Mesothelial cell of epicardium (in vitro differentiated cells): ENCODE measurements around the gene DTNB. TPM values are rescaled to one million over a fixed set of nuclear protein-coding genes. Genes with fewer than 3 reads are reported as not detected.
A peak's percentile ranks its signal among the peaks of the same experiment; 100 is the strongest.

Experiments used
- DNase-seq, 2 experiments: peaks; one replicate each; pipeline ENCODE4 v3.0.0; 2021; ENCODE audit warnings: low spot score in 2 of 2; ENCODE audit not compliant: unreplicated experiment in 2 of 2
- H3K27ac Mint-ChIP-seq: 2 replicates; pipeline ENCODE4 v1.8.0; 2021; ENCODE audit warnings: mixed read lengths
- H3K27me3 Mint-ChIP-seq: 2 replicates; pipeline ENCODE4 v1.8.0; 2021; ENCODE audit warnings: low read depth, mixed read lengths
- H3K36me3 Mint-ChIP-seq: 2 replicates; pipeline ENCODE4 v1.8.0; 2021; ENCODE audit warnings: mixed read lengths
- H3K4me1 Mint-ChIP-seq: 2 replicates; pipeline ENCODE4 v1.8.0; 2021; ENCODE audit warnings: mixed read lengths
- H3K4me3 Mint-ChIP-seq: 2 replicates; pipeline ENCODE4 v1.8.0; 2021; ENCODE audit warnings: mild to moderate bottlenecking, moderate library complexity, mixed read lengths
- H3K9me3 Mint-ChIP-seq: 2 replicates; pipeline ENCODE4 v1.8.0; 2021; ENCODE audit warnings: mixed read lengths
- total RNA-seq: library from RNA; stranded (reverse); gene quantifications from 3 replicates; pipeline ENCODE4 v1.2.1, GENCODE V29; 2021
- TF ChIP-seq, protein P1 (sequence below): fragments of 200-600 bp; sonication (generic); IDR thresholded peaks from one replicate; pipeline ENCODE4 v1.5.0; 2021; ENCODE audit warnings: antibody characterized with exemption; ENCODE audit not compliant: unreplicated experiment

DTNB gene
- total RNA-seq, 1 donor from 2014 or later = 36.3 TPM

DNA sequence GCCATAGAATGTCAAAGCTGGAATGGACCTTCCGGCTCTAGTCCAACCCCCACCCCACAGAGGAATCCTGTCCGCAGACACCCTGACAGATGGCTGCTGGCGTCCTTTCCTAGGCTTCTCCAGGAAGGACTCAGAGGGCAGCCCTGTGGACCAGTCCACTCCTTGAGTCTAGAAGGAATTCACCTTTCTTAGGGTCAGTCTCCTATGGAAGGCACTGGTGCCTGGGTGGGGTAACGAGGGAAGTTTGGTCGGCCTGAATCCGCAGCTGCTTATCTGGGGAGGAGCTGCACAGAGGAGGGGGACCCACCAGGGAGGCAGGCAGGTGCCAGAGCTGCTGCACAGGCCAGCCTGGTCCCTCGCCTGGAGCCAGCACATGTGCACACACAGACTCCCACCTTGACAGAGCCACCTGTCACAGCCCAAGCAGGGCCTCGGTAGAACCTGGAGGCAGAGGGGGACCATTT, 334.1 kb downstream of the DTNB start:
- TF ChIP-seq, protein P1, sequence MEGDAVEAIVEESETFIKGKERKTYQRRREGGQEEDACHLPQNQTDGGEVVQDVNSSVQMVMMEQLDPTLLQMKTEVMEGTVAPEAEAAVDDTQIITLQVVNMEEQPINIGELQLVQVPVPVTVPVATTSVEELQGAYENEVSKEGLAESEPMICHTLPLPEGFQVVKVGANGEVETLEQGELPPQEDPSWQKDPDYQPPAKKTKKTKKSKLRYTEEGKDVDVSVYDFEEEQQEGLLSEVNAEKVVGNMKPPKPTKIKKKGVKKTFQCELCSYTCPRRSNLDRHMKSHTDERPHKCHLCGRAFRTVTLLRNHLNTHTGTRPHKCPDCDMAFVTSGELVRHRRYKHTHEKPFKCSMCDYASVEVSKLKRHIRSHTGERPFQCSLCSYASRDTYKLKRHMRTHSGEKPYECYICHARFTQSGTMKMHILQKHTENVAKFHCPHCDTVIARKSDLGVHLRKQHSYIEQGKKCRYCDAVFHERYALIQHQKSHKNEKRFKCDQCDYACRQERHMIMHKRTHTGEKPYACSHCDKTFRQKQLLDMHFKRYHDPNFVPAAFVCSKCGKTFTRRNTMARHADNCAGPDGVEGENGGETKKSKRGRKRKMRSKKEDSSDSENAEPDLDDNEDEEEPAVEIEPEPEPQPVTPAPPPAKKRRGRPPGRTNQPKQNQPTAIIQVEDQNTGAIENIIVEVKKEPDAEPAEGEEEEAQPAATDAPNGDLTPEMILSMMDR = no peak
- peaks cover 3% of the 10 kb centered on the region for H3K36me3 Mint-ChIP-seq
- H3K27ac Mint-ChIP-seq = peak overlapping the region; percentile 70
- H3K4me3 Mint-ChIP-seq = peak overlapping the region; percentile 73
- H3K27me3 Mint-ChIP-seq = no peaks in the 10 kb centered on the region
- DNase-seq = no peak
- H3K9me3 Mint-ChIP-seq = no peaks in the 10 kb centered on the region
- H3K4me1 Mint-ChIP-seq = peaks cover 42% of the 10 kb centered on the region

DNA sequence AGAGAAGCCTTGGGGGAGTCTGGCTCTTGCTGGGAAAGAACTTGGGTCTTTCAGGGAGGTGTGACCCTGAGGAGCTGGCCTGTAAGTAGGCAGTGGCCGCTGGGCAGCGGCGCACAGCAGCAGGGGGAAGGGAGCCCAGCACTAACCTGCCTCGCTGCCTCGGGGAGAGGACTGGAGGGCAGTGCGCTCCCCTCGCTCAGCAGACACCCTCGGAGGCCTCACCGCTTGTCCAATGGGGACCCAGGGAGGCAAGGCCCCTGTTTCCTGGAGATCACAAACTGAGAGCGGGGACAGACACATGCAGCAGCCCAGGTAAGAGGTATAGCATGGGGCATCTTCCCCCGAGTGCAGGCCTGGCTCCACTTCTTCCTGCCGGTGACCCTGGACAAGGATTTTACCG, 335.0 kb downstream of the DTNB start:
- DNase-seq = no peak
- no peaks in the 10 kb centered on the region for H3K9me3 Mint-ChIP-seq
- H3K27me3 Mint-ChIP-seq = no peaks in the 10 kb centered on the region
- peaks cover 3% of the 10 kb centered on the region for H3K36me3 Mint-ChIP-seq
- H3K4me1 Mint-ChIP-seq = peaks cover 44% of the 10 kb centered on the region
- peak overlapping the region; percentile 16 for H3K27ac Mint-ChIP-seq
- TF ChIP-seq, protein P1 = no peak
- H3K4me3 Mint-ChIP-seq = no peak overlapping the region

DNA sequence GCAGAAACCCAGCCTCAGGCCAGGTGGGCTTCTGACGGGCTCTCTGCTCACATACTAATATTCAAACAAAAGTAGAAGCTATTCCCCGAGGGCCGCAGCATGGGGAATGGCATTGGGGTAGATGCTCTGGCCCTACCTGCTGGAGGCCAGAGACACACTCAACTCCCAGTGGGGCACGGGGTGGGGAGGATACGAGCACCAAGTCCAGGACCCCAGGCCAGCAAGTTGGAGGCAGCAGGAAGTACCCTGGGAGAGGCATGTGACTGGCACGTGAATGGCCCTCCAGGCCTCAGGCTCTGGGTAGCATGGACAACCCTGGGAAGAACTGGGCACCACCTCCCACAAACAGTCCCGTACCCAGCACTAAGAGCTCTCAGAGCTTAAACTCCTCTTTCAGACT, 335.5 kb downstream of the DTNB start:
- peaks cover 44% of the 10 kb centered on the region for H3K4me1 Mint-ChIP-seq

DNA sequence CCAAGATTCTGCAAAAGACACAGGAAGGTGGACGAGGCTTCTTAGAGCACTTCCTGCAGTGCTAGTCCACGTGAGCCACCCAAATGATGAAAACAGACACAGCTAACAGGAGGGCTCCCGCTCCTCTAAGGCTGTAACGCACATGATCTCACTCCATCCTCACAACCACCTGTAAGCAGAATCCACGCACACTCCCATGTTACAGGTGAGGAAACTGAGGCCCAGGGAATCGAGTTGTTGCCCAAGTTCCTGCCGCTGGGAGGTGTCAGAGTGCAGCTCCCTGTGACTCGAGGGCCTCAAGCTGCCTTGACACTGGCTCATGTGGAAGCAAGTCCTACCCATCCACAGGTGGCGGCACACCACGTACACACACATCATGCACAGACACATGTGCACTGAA, 336.1 kb downstream of the DTNB start:
- Mint-ChIP-seq H3K9me3 (no peaks in the 10 kb centered on the region), H3K27me3 (no peaks in the 10 kb centered on the region), H3K27ac (no peak overlapping the region), H3K36me3 (peaks cover 3% of the 10 kb centered on the region), H3K4me3 (no peak overlapping the region), H3K4me1 (peaks cover 45% of the 10 kb centered on the region)
- TF ChIP-seq, protein P1 = no peak
- DNase-seq = no peak

More for the DNA sequence above, 335.5 kb downstream of the DTNB start:
- H3K36me3 Mint-ChIP-seq = peaks cover 3% of the 10 kb centered on the region
- no peak overlapping the region for H3K4me3 Mint-ChIP-seq
- no peak for DNase-seq
- H3K27me3 Mint-ChIP-seq = no peaks in the 10 kb centered on the region
- no peaks in the 10 kb centered on the region for H3K9me3 Mint-ChIP-seq
- peak overlapping the region; percentile 53 for H3K27ac Mint-ChIP-seq
- TF ChIP-seq, protein P1 = no peak

DNA sequence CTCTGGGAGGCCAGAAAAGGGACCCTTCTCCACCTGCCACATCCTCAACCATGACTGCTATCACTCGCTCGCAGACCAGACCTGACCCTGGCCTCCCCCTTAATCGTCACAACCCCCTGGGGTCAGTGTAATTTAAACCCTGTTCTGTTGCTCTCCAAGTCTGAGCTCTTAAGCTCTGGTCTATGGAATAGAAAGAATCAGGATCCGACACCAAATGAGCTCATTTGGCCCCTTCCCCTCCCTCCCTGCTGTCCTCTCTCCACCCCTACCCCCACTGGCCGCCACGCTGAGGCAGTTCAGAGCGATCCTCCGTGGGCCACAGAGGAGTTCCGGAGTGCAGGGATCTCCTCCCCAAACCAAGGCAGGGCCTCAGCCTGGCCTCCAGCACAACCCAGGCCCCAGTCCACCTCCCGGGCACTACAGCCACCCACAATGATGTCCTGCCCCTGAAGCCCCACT, 337.0 kb downstream of the DTNB start:
- Mint-ChIP-seq H3K4me3 (no peak overlapping the region), H3K4me1 (peaks cover 50% of the 10 kb centered on the region), H3K27ac (no peak overlapping the region), H3K27me3 (no peaks in the 10 kb centered on the region), H3K36me3 (peaks cover 3% of the 10 kb centered on the region), H3K9me3 (no peaks in the 10 kb centered on the region)
- TF ChIP-seq, protein P1 = no peak
- no peak for DNase-seq

DNA sequence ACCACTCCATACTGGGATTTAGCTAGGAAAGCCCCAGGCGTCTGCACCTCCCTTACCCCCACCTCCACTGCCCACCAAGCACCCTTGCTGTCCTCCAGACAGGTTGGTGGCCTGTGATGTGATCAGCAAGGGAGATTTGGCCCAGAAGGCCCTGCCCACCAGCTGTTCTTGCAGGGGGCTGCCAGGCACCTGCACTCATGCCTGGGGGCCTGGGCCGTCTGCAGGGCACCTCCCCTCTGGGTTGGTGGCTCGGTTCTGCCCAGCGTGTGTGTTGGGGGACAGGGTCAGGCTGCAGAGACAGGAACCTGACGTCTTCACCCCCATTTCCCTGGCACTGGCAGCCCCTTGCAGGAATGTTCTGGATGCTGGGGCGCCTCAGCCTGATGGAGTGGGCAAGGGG, 337.4 kb downstream of the DTNB start:
- no peaks in the 10 kb centered on the region for H3K9me3 Mint-ChIP-seq
- peaks cover 50% of the 10 kb centered on the region for H3K4me1 Mint-ChIP-seq
- H3K4me3 Mint-ChIP-seq = no peak overlapping the region
- peaks cover 7% of the 10 kb centered on the region for H3K36me3 Mint-ChIP-seq
- DNase-seq = no peak
- TF ChIP-seq, protein P1 = no peak
- H3K27ac Mint-ChIP-seq = no peak overlapping the region
- H3K27me3 Mint-ChIP-seq = no peaks in the 10 kb centered on the region
